ENCODE measurements around the gene ATP12A. TPM values are rescaled to one million over a fixed set of nuclear protein-coding genes. Genes with fewer than 3 reads are reported as not detected.

ATP12A gene
- polyA plus RNA-seq, 3 donors, result 14.0 to 27.2 (median 20.0) TPM

DNA sequence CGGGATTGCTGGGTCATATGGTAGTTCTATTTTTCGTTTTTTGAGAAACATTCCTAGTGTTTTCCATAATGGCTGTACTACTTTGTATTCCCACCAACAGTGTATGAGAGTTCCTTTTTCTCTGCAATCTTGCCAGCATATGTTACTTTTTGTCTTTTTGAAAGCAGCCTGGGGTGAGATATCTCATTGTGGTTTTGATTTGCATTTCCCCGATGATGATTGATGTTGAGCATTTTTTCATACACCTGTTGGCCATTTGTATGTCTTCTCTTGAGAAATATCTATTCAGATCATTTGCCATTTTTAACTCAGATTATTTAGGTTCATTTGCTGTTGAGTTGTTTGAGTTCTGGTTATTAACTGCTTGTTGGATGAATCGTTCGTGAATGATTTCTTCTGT is 18.5 kb upstream of the ATP12A start:
- no peak for DNase-seq

DNA sequence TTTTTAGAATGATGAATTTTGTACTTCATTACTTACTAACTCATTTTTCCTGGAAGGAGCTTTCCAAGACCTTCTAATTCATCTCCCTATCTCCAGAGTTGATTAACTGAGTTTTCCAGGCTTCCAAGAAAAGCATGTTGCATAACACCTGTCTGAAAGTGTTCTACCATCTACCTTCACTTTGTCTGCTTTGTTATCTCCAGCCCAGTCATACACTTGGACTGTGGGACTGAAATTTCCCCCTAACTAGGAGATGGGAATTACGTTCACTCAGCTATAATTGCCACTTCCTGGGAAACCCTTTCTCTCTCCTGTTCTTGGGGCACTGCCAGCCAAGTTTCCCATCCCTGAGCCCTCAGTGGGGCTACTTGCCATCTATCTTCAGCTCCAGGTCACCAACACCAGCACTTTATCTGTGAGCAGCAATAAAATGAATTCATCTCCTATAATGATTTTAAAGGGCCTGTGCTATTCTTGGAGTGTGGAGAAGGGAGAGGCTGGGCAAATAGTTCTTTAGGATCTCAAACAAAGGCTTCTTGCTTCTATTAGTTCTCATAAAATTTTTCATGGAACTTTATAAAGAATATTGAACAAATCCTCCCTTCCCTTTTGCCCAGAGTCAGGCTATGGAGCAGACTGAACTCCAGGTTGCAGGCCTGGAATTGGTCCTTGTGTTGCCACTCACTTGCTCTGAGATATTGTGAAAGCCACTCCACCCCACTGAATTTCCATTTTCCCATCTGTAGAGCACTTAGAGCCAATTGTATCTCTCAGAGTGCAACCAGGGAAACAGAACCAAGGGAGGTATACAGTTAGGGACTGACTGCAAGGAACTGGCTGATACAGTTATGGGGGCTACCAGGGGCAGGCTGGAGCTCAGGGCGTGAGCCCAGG is 17.8 kb upstream of the ATP12A start:
- DNase-seq, result no peak

DNA sequence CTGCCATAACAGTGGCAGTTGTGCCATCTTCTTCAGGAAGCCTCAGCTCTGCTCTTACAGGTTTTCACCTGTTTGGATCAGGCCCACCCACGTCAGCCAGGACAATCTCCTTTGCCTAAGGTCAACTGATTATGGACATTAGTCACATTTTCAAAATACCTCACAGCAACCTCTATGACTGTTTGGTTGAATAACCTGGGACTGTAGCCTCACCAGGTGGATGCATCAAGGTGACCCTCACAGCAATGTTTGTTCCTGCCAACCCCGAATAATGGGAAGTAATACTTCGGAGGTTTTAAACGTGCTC is 17.2 kb upstream of the ATP12A start:
- DNase-seq, result no peak

DNA sequence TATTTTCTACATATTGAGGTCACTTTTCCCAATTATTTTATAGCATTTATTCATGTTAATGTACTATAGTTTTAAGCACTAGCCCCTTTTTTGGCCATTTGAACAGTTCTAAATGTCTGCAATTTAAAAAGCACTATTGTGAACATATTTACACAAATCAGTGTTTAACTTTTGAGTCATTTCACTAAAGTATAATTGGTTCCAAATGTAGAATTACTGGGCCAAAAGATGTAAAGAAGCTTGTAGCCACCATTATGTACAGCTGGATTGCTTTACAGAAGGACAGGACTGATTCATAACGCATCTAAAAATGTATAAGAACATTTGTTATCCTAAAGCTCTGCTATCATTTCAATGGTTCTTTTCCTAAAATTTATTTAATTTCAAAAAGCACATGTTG is 16.6 kb upstream of the ATP12A start:
- no peak for DNase-seq

DNA sequence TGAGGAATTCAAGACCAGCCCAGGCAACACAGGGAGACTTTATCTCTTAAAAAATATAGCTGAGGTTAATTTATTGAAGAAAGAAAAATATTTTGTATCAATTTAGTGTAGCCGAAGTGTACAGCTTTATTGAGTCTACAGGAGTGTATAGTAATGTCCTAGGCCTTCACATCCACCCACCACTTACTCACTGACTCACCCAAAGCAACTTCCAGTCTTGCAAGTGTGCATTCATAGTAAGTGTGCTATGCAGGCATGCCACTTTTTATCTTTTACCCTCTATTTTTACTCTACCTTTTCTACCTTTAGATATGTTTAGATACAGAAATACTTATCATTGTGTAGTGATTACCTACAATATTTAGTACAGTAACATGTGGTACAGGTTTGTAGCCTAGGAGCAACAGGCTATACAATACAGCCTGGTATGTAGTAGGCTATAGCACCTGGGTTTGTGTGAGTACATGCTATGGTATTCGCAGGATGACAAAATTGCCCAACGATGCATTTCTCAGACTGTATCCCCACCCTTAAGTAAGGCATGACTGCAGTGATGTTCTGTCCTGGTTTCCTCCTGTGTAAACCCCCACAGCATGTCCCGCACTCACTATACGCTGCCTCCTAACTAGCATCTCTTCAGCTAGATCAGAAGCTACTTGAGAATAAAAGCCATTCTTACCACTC is 15.3 kb upstream of the ATP12A start:
- DNase-seq, result no peak

DNA sequence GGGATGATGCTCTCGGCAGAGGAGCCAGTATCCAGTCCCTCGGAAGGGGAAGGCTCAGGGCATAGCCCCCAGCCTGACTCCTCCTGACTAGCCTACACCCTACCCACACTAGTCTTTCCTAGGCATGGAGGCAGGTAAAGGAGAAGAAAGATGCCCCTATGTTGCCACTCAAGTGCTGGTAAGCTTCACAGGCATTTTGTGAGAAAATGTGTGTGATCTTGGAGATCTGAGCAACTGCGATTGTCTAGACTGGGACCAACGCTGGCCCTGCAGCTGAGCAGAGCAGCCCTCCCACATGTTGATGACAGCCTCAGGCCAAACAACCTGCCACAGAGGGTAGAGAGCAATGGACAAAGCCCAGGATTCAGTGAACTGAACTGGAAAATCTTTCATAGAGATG is 11.7 kb upstream of the ATP12A start:
- DNase-seq, result no peak

DNA sequence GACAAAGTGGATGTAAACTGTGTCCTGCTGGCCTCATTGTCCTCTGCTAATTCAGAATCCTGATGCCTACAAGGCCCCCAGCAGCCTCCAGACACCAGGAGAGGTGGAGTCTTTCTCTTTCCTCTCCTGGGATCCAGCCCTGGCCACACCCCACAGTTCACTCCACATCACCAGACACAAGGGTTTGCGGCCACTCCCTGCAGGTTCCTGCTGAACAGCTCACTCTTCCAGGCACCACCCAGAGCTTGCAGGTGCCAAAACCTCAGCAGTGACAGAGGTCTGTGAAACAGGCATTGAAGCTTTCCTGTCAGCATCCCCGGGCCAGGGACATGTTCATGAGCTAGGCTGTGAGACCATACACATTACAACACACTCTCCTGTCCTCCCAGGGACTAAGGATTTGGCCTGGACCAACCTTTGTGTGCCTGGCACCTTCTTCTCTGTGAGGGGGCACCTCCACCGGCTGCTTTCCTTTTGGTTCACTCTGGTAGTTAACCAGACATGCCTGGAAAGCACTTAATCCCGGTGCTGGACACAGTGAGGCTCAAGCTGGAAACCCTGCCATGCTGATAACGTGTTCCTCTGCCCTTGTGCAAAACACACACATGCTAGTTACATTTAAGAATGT is 11.1 kb upstream of the ATP12A start:
- no peak for DNase-seq

DNA sequence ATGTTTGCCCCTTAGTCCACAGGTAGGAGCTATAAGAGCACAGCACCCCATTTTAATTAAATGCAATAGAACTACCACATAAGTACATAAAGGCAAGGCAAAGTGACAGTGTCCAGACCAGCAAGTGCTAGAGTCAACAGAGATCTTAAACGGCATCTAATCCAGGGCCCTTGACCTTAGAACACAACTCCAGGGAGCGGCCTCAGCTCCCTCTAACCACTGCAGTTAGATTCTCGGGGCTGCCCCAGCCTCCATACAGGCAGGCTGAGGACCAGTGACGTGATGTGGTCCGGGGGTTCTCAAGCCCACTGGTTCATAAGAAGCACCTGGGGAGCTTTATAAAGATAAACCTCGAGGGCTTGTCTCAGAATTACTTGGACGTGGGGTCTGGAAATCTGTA is 10.0 kb upstream of the ATP12A start:
- DNase-seq, result no peak

DNA sequence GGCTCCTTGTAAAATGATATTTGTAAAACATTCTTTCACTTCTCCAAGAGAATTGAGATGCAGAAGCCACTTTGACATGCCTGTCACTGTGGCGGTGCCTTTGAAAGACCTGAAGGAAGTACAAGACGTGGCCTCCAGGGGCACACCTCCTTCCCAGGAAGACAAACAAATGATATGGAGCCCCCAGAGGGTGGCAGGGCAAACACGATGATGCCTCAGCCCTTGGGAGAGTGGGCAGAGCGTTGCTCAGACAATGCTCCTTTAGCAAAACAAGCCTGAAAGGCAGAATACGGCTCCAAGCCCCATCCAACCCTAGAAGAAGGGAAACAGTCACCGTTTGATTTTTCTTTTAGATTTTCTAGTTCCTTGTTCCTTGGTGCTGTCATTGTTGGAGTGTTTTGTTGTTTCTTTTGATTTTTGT is 9.2 kb upstream of the ATP12A start:
- DNase-seq, result peak; percentile 48

DNA sequence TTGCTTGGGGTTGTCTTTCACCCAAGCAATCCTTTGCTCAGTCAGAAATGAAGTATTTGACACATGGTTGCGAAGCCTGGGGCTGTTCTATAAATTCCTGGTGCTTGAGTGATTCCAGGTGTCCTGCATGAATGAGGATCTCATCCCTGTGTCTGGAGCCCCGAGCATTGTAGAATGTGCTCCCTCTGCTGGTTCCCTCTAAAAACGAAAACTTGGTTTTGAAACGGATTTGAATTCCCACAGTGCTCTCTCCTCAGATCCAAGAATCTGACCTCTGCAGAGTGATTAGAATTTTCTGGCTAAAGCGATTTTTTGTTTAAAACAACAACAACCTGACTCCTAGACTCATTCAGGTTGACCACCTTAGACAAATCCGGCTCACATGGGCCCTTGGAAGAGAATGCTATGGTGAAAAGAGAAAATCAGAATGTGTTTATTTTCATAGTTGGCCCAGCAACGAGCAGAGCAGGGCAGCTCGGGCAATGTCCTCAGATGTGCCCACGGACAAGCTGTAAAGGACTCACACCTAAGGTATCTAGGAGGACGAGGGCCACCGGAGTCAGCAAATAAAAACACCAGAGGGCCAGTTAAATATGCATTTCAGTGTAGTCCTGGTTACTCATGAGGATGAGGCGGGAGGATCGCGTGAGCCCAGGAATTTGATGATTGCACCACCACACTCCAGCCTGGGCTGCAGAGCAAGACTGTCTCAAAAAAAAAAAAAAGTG is 8.7 kb upstream of the ATP12A start:
- peak; percentile 72 for DNase-seq

DNA sequence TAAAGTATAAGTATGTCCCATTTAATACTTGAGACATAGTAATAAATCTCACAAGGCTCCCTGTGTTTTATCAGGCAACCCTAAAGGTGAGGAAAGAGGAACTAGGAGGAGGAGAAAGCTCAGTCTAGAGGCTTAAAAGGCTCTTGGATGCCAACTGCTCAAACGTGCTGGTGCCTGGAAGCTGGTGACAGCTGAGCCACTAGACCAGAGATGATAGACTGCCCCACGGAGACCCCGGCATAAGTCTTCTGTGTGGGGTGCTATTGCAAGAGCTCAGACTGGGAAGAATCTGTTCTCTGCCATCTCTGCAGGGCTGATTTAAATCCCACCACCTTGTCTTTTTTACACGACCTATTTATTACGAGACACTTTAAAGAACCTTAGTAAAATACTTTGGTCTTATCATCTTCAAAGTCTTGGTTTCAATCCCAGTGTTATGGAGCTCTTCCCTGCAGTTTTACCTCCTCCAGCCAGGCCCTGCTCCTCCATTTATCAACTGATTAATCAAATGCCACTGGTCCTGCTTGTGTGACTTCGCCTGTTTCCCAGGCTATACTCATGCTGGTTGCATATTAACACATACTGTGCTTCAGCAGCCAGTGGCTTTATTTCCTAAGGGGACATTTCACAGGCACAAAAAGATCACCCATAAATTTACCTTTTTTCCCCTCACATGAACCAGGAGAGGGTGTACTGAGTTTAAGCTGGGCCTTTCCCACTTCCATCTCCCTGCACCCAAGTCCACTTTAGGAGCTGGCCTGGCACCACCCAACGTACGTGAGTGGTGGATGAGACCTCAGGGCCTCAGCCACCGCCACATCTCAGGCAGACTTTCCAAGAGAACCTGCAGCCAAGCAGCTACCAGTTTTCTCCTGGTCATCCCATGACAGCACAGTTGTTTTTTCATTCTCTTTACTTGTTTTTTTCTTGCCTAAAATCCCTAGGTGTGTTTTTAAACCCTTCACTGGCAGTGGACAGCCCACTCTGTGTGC is 7.8 kb upstream of the ATP12A start:
- peak; percentile 42 for DNase-seq

DNA sequence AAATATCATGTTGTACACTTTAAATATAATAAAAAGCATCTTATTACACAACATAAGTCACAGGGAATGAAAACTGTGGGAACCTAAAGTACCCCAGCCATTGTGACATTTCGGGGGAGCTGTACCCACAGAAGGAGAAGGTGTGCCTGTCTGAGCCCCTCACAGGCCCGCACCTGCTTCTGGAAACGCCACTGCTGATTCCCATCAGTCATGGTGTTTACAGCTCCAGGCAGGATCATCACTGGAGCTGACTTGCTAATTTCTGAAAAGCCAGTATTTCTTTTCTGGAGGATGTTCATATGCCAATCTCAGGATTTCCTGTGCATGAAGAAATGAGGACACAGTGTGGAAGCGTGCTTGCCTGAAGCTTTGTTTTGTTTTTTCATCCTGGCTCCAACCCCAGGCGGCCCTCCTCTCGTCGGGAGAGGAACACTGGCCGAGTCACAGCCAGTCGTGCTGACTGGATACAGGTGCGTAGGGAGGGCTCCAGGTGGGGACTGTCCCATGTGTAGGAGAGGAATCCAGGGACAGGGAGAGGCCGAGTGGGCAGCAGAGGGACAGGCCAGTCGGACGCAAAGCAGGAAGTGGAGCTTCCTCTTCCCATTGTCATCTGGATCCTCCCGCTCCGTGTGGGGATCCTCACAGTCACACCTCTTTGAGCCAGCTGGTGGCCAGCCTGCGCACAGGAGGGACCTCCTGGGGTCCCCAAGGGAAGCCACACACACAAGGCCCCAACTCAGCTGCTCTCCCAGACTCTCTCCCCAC is 4.2 kb upstream of the ATP12A start:
- no peak for DNase-seq

DNA sequence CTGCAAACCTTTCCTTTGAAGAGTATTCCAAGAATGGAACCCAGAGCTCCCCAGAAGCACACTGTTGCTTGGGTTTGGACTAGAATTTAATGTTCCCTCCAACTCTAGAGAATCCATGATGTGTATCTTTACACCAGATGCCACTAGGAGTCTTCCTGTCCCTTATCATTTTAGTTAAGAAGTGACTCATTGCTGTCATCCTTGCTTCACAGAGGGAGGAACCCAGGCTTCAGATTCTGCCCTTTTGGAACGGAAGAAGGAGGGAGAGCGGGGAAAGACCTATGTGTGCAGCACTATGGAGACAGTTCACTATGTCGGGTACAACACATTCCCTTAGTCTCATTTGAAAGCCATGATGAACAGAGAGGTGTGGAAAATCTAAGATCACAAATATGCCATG is 2.1 kb upstream of the ATP12A start:
- no peak for DNase-seq

DNA sequence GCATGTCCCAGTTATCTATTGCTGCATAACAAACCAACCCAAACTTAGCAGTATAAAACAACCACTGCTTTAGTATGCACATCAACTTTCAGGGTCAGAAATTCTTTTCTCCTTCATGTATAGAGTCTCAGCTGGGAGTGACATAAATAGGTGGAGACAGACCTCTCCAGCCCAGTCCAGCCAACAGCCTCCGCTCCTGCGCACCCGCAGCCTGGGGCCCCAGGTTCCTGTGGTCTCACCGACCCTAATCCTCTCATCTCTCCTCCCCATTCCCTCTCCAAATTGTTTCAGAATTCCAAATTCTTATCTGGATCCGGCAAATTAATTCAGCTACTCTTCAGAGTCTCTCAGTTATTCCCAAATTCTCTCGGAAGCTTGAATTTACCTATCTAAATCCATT is 522 bp upstream of the ATP12A start:
- DNase-seq, result no peak

DNA sequence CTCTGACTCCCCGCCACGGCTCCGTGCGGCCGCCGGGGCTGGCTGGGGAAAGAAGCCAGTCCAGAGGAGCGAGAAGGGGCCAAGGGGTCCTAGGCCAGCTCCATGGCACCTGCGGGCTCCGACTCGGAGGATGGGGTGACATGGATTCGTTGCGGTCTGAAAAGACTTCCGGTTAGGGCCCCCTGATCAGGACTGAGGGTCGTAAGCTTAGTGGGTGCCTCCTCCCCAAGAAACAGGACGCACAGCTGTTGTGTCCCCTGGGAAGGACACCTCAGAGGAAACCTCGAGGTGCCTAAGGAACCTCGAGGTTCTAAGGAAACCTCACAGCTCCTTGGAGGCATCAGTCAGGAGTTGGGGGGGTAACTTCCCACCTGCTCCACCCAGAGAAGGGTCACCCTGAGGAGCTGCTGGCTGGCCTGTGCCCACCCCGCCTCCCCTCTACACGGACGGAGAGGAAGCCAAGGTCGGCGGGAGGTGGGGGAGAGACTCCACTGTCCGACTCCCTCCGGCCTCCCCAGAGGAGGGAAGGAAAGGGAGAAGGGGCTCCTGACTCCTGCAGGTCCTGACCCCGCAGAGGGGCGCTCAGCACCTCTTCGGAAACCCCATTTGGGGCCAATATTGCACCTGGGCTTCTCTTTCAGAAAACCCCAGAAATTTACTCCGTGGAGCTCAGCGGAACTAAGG is 855 bp downstream of the ATP12A start:
- DNase-seq, result no peak

DNA sequence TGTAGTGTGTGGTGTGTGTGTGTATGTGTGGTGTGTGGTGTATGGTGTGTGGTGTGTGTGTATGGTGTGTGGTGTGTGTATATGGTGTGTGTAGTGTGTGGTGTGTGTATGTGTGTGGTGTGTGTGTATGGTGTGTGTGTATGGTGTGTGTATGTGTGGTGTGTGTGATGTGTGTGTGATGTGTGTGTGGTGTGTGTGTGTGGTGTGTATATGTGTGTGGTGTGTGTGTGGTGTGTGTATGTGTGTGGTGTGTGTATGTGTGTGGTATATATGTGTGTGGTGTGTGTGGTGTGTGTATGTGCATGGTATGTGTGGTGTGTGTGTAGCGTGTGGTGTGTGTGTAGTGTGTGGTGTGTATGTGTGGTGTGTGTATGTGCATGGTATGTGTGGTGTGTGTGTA is 1.7 kb downstream of the ATP12A start:
- no peak for DNase-seq

DNA sequence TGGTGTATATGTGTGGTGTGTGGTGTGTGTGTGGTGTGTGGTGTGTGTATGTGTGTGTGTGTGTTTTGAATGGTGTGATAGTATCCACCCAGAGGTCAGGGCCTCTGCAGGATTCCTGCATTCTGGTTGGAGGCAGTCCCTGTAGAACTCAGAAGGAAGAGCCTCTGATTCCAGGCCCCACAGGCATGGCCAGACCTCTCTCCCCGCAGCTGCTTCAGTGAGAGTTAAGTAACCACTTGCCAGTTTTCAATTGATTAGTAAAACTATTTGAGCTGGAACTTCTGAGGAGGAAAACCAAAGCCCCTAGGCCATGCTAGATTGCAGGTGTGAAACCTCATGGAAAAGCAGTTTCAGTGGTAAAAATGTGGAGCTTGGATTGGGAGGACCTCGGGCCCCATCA is 2.1 kb downstream of the ATP12A start:
- DNase-seq, result no peak

DNA sequence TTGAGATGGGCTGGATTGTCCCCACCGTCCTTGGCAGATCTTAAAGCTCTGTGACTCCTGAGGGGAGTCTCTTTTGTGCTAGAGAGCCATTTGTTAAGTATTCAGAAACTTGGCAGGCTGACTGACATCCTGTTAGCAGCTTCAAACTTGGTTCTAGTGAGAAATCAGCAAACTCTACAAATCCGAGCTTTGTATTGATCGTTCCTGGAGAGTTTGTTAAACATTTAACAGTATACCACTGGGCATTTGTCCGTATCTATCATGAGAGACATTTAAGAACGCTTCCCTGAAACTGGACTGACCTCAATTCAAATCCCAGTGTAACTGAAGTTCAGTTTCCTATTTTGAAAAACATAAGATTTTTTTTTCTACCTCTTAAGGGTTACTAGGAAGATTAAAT is 3.1 kb downstream of the ATP12A start:
- no peak for DNase-seq

DNA sequence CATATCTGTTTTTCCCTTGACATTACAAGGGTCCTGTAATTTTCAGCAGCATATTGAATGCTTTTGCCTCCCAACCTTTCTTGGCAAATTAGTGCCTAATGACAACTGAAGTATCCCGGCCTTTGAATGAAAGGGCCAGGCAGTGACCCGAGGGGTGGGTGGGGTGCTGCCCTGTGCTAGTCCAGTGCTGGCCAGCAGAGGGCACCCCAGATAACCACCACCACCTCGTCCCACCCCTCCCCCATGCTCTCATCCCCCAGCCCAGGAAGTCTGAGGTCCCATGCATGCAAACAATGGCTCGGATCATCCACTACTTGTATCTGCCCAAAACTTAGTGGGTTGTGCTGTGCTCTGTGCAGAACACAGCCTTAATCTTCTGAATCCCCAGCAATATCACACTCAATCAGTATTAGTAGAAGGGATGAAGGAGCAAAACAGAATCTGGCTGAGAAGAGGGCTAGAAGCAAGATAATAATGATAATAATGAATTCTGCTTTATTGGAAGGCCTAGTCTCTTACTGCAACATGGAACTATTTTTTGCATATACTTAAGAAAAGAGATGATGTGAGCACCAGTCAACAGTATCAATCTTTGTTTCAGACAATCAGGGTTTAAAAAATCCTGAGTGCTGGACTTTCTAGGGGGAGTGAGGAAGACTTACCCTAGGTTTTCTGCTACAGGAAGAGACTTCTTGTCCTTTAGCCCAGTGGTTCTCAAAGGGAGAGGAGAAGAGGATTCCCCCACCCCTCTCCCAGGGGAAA is 3.8 kb downstream of the ATP12A start:
- DNase-seq, result no peak

Data from renal pelvis (tissue), 4 donors.